ENCODE data around the gene RBSN.
A peak's percentile ranks its signal among the peaks of the same experiment; 100 is the strongest.
"Not testable (repeated sequence)": the region's sequence is repeated elsewhere in the genome, so short reads cannot be mapped to it uniquely, and the experiment has no call there.

Gene RBSN

GRCh38 chr3:15098503-15099363 is at the start of gene RBSN:
RBSN (minus strand) TSS chr3:15099148; CDS start chr3:15096120, 3,028 bp downstream.
- H3K9me3 Mint-ChIP-seq, result no peaks in the 10 kb centered on the region
- peaks cover 12% of the 10 kb centered on the region for H3K27me3 Mint-ChIP-seq
- peak within 1 kb of the TSS; percentile 98 for H3K27ac Mint-ChIP-seq
- peaks cover 27% of the 10 kb centered on the region for H3K4me1 Mint-ChIP-seq (ENCODE audit: low read depth)
- H3K36me3 Mint-ChIP-seq (ENCODE audit: low read depth), result peaks cover 35% of the 10 kb centered on the region
- peak within 1 kb of the TSS; percentile 94 for H3K4me3 Mint-ChIP-seq

- Mint-ChIP-seq H3K27me3 (peaks cover 31% of the 10 kb centered on the region), H3K4me3 (no peak overlapping the region), H3K27ac (no peak overlapping the region), H3K4me1 (ENCODE audit: low read depth) (no peaks in the 10 kb centered on the region), H3K36me3 (ENCODE audit: low read depth) (no peaks in the 10 kb centered on the region), H3K9me3 (no peaks in the 10 kb centered on the region)
These were observed 49.7 kb upstream of the RBSN start for GRCh38 chr3:15148614-15149013.

- not testable (repeated sequence) for H3K4me1 Mint-ChIP-seq (ENCODE audit: low read depth); H3K9me3 Mint-ChIP-seq; H3K27ac Mint-ChIP-seq; H3K36me3 Mint-ChIP-seq (ENCODE audit: low read depth); H3K4me3 Mint-ChIP-seq
- H3K27me3 Mint-ChIP-seq, result peaks cover 23% of the 10 kb centered on the region
These were observed 37.9 kb upstream of the RBSN start for GRCh38 chr3:15136885-15137284.

- not testable (repeated sequence) for H3K27ac Mint-ChIP-seq
- peaks cover 23% of the 10 kb centered on the region for H3K27me3 Mint-ChIP-seq
These were observed 36.0 kb upstream of the RBSN start for GRCh38 chr3:15134968-15135367.

GRCh38 chr3:15128403-15128802 is 29.5 kb upstream of the RBSN start:
- not testable (repeated sequence) for H3K27me3 Mint-ChIP-seq; H3K27ac Mint-ChIP-seq; H3K4me3 Mint-ChIP-seq; H3K4me1 Mint-ChIP-seq (ENCODE audit: low read depth); H3K36me3 Mint-ChIP-seq (ENCODE audit: low read depth); H3K9me3 Mint-ChIP-seq

More at GRCh38 chr3:15134968-15135367, 36.0 kb upstream of the RBSN start:
- not testable (repeated sequence) for H3K36me3 Mint-ChIP-seq (ENCODE audit: low read depth); H3K4me1 Mint-ChIP-seq (ENCODE audit: low read depth); H3K4me3 Mint-ChIP-seq; H3K9me3 Mint-ChIP-seq

GRCh38 chr3:15126975-15127374 is 28.0 kb upstream of the RBSN start:
- H3K27me3 Mint-ChIP-seq; H3K4me3 Mint-ChIP-seq; H3K36me3 Mint-ChIP-seq (ENCODE audit: low read depth); H3K4me1 Mint-ChIP-seq (ENCODE audit: low read depth); H3K9me3 Mint-ChIP-seq; H3K27ac Mint-ChIP-seq: not testable (repeated sequence)

GRCh38 chr3:15122398-15122797 is 23.4 kb upstream of the RBSN start:
- H3K4me3 Mint-ChIP-seq, result no peak overlapping the region
- H3K27me3 Mint-ChIP-seq, result peaks cover 4% of the 10 kb centered on the region
- peaks cover 4% of the 10 kb centered on the region for H3K4me1 Mint-ChIP-seq (ENCODE audit: low read depth)
- no peak overlapping the region for H3K27ac Mint-ChIP-seq
- no peaks in the 10 kb centered on the region for H3K36me3 Mint-ChIP-seq (ENCODE audit: low read depth)
- no peaks in the 10 kb centered on the region for H3K9me3 Mint-ChIP-seq

- no peaks in the 10 kb centered on the region for H3K9me3 Mint-ChIP-seq
- no peak overlapping the region for H3K27ac Mint-ChIP-seq
- no peak overlapping the region for H3K4me3 Mint-ChIP-seq
- H3K4me1 Mint-ChIP-seq (ENCODE audit: low read depth), result peaks cover 4% of the 10 kb centered on the region
- peaks cover 4% of the 10 kb centered on the region for H3K27me3 Mint-ChIP-seq
- H3K36me3 Mint-ChIP-seq (ENCODE audit: low read depth), result no peaks in the 10 kb centered on the region
These were observed 23.0 kb upstream of the RBSN start for GRCh38 chr3:15121936-15122335.

- Mint-ChIP-seq H3K36me3 (ENCODE audit: low read depth) (no peaks in the 10 kb centered on the region), H3K27ac (no peak overlapping the region), H3K4me1 (ENCODE audit: low read depth) (peaks cover 4% of the 10 kb centered on the region)
These were observed 22.0 kb upstream of the RBSN start for GRCh38 chr3:15120986-15121385.

GRCh38 chr3:15117011-15117410 is 18.1 kb upstream of the RBSN start:
- Mint-ChIP-seq H3K4me1 (ENCODE audit: low read depth) (no peaks in the 10 kb centered on the region), H3K9me3 (no peaks in the 10 kb centered on the region), H3K36me3 (ENCODE audit: low read depth) (no peaks in the 10 kb centered on the region), H3K27ac (no peak overlapping the region), H3K27me3 (peaks cover 4% of the 10 kb centered on the region), H3K4me3 (no peak overlapping the region)

More at GRCh38 chr3:15120986-15121385, 22.0 kb upstream of the RBSN start:
- H3K27me3 Mint-ChIP-seq, result peaks cover 4% of the 10 kb centered on the region
- no peaks in the 10 kb centered on the region for H3K9me3 Mint-ChIP-seq
- H3K4me3 Mint-ChIP-seq, result no peak overlapping the region

GRCh38 chr3:15116032-15116669 is 17.2 kb upstream of the RBSN start:
- Mint-ChIP-seq H3K4me3 (no peak overlapping the region), H3K27me3 (peaks cover 4% of the 10 kb centered on the region), H3K27ac (no peak overlapping the region), H3K4me1 (ENCODE audit: low read depth) (no peaks in the 10 kb centered on the region), H3K9me3 (no peaks in the 10 kb centered on the region), H3K36me3 (ENCODE audit: low read depth) (no peaks in the 10 kb centered on the region)

GRCh38 chr3:15114466-15115358 is 15.8 kb upstream of the RBSN start:
- Mint-ChIP-seq H3K27ac (no peak overlapping the region), H3K36me3 (ENCODE audit: low read depth) (no peaks in the 10 kb centered on the region), H3K4me3 (no peak overlapping the region)

GRCh38 chr3:15113884-15114283 is 14.9 kb upstream of the RBSN start:
- Mint-ChIP-seq H3K27me3 (peaks cover 4% of the 10 kb centered on the region), H3K4me3 (no peak overlapping the region), H3K27ac (no peak overlapping the region), H3K36me3 (ENCODE audit: low read depth) (no peaks in the 10 kb centered on the region), H3K9me3 (no peaks in the 10 kb centered on the region), H3K4me1 (ENCODE audit: low read depth) (no peaks in the 10 kb centered on the region)

More at GRCh38 chr3:15114466-15115358, 15.8 kb upstream of the RBSN start:
- Mint-ChIP-seq H3K27me3 (peaks cover 4% of the 10 kb centered on the region), H3K4me1 (ENCODE audit: low read depth) (no peaks in the 10 kb centered on the region), H3K9me3 (no peaks in the 10 kb centered on the region)

- Mint-ChIP-seq H3K4me1 (ENCODE audit: low read depth) (no peaks in the 10 kb centered on the region), H3K27me3 (peaks cover 1% of the 10 kb centered on the region), H3K9me3 (no peaks in the 10 kb centered on the region), H3K27ac (no peak overlapping the region), H3K36me3 (ENCODE audit: low read depth) (no peaks in the 10 kb centered on the region), H3K4me3 (no peak overlapping the region)
These were observed 14.5 kb upstream of the RBSN start for GRCh38 chr3:15113471-15113870.

GRCh38 chr3:15112011-15112410 is 13.1 kb upstream of the RBSN start:
- Mint-ChIP-seq H3K27ac (no peak overlapping the region), H3K4me3 (no peak overlapping the region), H3K27me3 (no peaks in the 10 kb centered on the region), H3K4me1 (ENCODE audit: low read depth) (peaks cover 3% of the 10 kb centered on the region), H3K36me3 (ENCODE audit: low read depth) (no peaks in the 10 kb centered on the region), H3K9me3 (no peaks in the 10 kb centered on the region)
